ENCODE results near the gene KIFC3. TPM values are rescaled to one million over a fixed set of nuclear protein-coding genes. Genes with fewer than 3 reads are reported as not detected.
"Not testable (repeated sequence)": the region's sequence is repeated elsewhere in the genome, so short reads cannot be mapped to it uniquely, and the experiment has no call there.

Gene KIFC3
- total and polyA plus RNA-seq, 11 donors = 46.1 to 105 (median 65.6) TPM

DNA sequence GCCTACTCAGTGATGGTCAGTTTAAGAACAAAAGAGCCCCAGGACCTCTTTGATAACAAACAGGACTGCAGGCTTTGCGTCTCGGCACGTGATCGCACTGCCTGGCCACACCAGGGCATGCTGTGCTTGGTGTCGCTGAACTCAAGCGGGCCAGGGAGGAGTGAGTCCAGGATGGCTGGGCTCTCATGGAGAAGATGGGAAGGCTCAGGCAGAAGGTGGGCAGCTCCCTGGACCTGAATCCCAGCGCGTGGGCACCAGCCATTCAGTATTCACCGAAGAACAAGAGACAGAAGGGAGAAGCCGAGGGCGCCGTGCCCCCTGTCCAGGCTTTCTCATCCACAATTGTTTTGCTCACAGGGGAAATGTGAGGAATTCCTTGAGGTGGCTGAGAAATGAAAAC is 54.8 kb downstream of the KIFC3 start:
- no peak for TF ChIP-seq POLR2A (IDR thresholded peaks at IDR 0.05)
- TF ChIP-seq, protein P1, sequence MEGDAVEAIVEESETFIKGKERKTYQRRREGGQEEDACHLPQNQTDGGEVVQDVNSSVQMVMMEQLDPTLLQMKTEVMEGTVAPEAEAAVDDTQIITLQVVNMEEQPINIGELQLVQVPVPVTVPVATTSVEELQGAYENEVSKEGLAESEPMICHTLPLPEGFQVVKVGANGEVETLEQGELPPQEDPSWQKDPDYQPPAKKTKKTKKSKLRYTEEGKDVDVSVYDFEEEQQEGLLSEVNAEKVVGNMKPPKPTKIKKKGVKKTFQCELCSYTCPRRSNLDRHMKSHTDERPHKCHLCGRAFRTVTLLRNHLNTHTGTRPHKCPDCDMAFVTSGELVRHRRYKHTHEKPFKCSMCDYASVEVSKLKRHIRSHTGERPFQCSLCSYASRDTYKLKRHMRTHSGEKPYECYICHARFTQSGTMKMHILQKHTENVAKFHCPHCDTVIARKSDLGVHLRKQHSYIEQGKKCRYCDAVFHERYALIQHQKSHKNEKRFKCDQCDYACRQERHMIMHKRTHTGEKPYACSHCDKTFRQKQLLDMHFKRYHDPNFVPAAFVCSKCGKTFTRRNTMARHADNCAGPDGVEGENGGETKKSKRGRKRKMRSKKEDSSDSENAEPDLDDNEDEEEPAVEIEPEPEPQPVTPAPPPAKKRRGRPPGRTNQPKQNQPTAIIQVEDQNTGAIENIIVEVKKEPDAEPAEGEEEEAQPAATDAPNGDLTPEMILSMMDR (IDR thresholded peaks at IDR 0.05) = no peak
- ATAC-seq (no peak), DNase-seq (no peak)
- Histone ChIP-seq H3K4me1 (peaks cover 0 to 3% (median 0%) of the 10 kb centered on the region in 12 donors), H3K4me3 (no peak overlapping the region), H3K27me3 (no peaks in the 10 kb centered on the region), H3K36me3 (peaks cover 0 to 20% (median 3%) of the 10 kb centered on the region in 9 donors), H3K27ac (no peak overlapping the region), H3K9me3 (no peaks in the 10 kb centered on the region)
- intact Hi-C loops (cut with DNase I) = no loop called here
- WGBS, 4 donors = 90 to 97% (median 96%) methylated on average over 12 of the region's 12 CpGs

DNA sequence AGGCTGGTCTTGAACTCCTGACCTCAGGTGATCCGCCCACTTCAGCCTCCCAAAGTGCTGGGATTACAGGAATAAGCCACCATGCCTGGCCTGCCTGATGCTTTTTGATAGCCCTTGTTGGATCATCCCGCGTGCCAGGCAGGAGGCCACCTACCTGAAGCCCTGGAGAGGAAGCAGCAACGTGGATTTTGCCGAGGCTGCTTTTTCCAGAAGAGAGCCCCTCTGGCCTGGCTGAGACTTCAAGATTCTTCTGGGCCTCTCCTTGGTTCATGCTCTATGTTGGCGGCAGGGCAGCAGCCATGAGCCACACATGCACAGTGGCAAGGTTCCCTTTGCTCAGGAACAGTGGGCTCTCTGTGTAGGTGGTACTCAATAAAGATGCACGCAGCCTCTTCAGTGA is 55.2 kb downstream of the KIFC3 start:
- Histone ChIP-seq H3K36me3 (peaks cover 0 to 19% (median 3%) of the 10 kb centered on the region in 9 donors), H3K4me3 (no peak overlapping the region), H3K9me3 (no peaks in the 10 kb centered on the region), H3K27me3 (no peaks in the 10 kb centered on the region), H3K27ac (no peak overlapping the region), H3K4me1 (peaks cover 0 to 5% (median 3%) of the 10 kb centered on the region in 12 donors)
- 92 to 100% (median 94%) methylated on average over 5 to 7 of the region's 7 CpGs for WGBS, 4 donors
- TF ChIP-seq POLR2A (IDR thresholded peaks at IDR 0.05) = no peak
- TF ChIP-seq, protein P1 (IDR thresholded peaks at IDR 0.05) = no peak
- ATAC-seq (no peak), DNase-seq (peak in 1 of 5 donors; percentile 4)
- intact Hi-C loops (cut with DNase I) = no loop called here

DNA sequence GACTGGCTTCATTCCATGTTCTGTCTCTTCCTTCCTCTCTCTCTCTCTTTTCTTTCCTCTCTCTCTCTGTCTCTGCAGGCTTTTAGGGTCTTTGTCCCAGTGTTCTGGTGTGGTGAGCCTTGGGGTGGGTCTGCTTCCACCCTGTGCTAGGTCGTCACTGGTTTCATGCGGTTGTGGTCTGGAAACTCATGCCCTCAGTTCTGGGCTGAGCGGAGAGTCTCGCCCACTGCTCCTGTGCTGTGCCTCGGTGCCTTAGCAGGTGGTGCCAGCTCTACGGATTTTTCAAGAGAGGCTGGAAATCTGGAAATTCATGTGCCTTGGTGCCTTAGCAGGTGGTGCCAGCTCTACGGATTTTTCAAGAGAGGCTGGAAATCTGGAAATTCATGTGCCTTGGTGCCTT is 56.0 kb downstream of the KIFC3 start:
- Histone ChIP-seq H3K36me3 (peaks cover 0 to 12% (median 2%) of the 10 kb centered on the region in 9 donors), H3K4me1 (peaks cover 0 to 10% (median 4%) of the 10 kb centered on the region in 12 donors)
- H3K4me3 ChIP-seq; H3K9me3 ChIP-seq; intact Hi-C loops (cut with DNase I); H3K27ac ChIP-seq; DNase-seq; ATAC-seq; H3K27me3 ChIP-seq: not testable (repeated sequence)
- WGBS, 4 donors = 81 to 94% (median 93%) methylated on average over 7 of the region's 7 CpGs

DNA sequence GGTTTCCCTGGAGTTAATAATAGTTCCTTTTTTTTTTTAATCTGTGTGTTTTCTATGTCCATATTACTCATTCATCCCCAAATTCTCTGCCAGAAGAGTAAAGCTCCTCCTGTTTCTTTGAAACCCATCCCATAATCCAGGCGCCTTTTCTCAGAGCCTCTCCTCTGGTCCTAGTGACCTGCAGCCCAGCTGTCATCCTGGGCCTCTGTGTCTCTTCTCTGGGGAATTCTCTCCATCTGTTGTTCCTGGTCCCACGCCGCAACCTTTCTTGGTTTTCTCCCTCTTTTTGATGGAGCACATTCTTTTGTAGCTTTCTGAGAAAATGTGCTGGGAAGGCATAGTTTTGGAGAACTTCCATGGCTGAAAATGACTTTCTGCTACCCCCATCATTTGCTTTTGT is 56.5 kb downstream of the KIFC3 start:
- H3K27ac ChIP-seq = no peak overlapping the region
- WGBS, 4 donors = 94 to 99% (median 98%) methylated on average over 3 of the region's 3 CpGs
- intact Hi-C loops (cut with DNase I) = no loop called here
- no peaks in the 10 kb centered on the region for H3K9me3 ChIP-seq
- DNase-seq (no peak), ATAC-seq (no peak)
- TF ChIP-seq, protein P1 (IDR thresholded peaks at IDR 0.05) = no peak
- no peak for TF ChIP-seq POLR2A (IDR thresholded peaks at IDR 0.05)
- peaks cover 0 to 12% (median 0%) of the 10 kb centered on the region in 9 donors for H3K36me3 ChIP-seq
- no peak overlapping the region for H3K4me3 ChIP-seq
- H3K27me3 ChIP-seq = no peaks in the 10 kb centered on the region
- H3K4me1 ChIP-seq = peaks cover 0 to 10% (median 4%) of the 10 kb centered on the region in 12 donors

DNA sequence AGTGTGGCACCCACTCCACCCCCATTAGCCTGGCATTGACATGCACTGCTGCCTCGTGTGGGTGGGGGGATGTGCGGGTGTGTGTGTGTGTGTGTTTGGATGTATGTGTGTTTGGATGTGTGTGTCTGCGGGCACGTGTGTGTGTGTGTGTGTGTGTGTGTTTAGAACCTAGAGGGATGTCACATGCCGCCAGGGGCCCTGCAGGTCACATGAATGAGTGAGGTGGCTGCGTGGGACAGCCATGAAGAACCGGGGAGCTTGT is 57.7 kb downstream of the KIFC3 start:
- 82 to 95% (median 88%) methylated on average over 6 to 7 of the region's 7 CpGs for WGBS, 4 donors
- Histone ChIP-seq H3K27me3 (no peaks in the 10 kb centered on the region), H3K4me3 (no peak overlapping the region), H3K4me1 (peaks cover 0 to 10% (median 4%) of the 10 kb centered on the region in 12 donors), H3K27ac (no peak overlapping the region), H3K9me3 (no peaks in the 10 kb centered on the region), H3K36me3 (peaks cover 0 to 12% (median 0%) of the 10 kb centered on the region in 9 donors)
- TF ChIP-seq POLR2A (IDR thresholded peaks at IDR 0.05) = no peak
- TF ChIP-seq, protein P1 (IDR thresholded peaks at IDR 0.05) = no peak
- no peak for ATAC-seq
- DNase-seq = peak in 1 of 5 donors; percentile 11
- intact Hi-C loops (cut with DNase I) = no loop called here

Data from heart left ventricle (tissue), 16 donors.